Neural cell (in vitro differentiated cells): ENCODE data around the gene MACO1. TPM values are rescaled to one million over a fixed set of nuclear protein-coding genes. Genes with fewer than 3 reads are reported as not detected.

ENCODE experiments used
- H2AFZ ChIP-seq: fragments of 200-600, 300-800 bp; sonication (generic), shearing (Covaris generic); 2 replicates; pipeline ENCODE4 v1.6.0; 2014; ENCODE audit warnings: low read depth, mild to moderate bottlenecking, antibody characterized with exemption, low read length, moderate library complexity
- H3F3A ChIP-seq: fragments of 200-600 bp; shearing (Covaris generic); 2 replicates; pipeline ENCODE4 v1.6.1; 2016; ENCODE audit warnings: mild to moderate bottlenecking, moderate library complexity, mixed read lengths, antibody characterized with exemption, low read length; ENCODE audit not compliant: insufficient read depth, poor library complexity, severe bottlenecking
- H3K27ac ChIP-seq: fragments of 200-600, 300-800 bp; sonication (generic), shearing (Covaris generic); 2 replicates; pipeline ENCODE4 v1.5.1; 2014; ENCODE audit warnings: mild to moderate bottlenecking, low read length, moderate library complexity
- H3K27me3 ChIP-seq: fragments of 300-800, 200-600 bp; sonication (generic), shearing (Covaris generic); 2 replicates; pipeline ENCODE4 v1.6.0; 2014; ENCODE audit warnings: mild to moderate bottlenecking, low read depth, low read length, moderate library complexity; ENCODE audit not compliant: insufficient read depth
- H3K36me3 ChIP-seq: fragments of 300-800, 200-600 bp; sonication (generic), shearing (Covaris generic); 2 replicates; pipeline ENCODE4 v1.5.1; 2014; ENCODE audit warnings: mild to moderate bottlenecking, antibody characterized with exemption, low read length, moderate library complexity; ENCODE audit not compliant: insufficient read depth
- H3K4me2 ChIP-seq: fragments of 300-800, 200-600 bp; sonication (generic), shearing (Covaris generic); 2 replicates; pipeline ENCODE4 v1.6.0; 2014; ENCODE audit warnings: mild to moderate bottlenecking, low read length
- H3K4me3 ChIP-seq: fragments of 300-800, 200-600 bp; sonication (generic), shearing (Covaris generic); 2 replicates; pipeline ENCODE4 v1.5.1; 2014; ENCODE audit warnings: mild to moderate bottlenecking, low read length, moderate library complexity
- H3K79me2 ChIP-seq: fragments of 200-600 bp; shearing (Covaris generic); replicated peaks from 2 replicates; pipeline ENCODE4 v1.6.0; 2014; ENCODE audit warnings: mild to moderate bottlenecking, low read length, moderate library complexity; ENCODE audit not compliant: insufficient read depth
- H3K9ac ChIP-seq: fragments of 300-800, 200-600 bp; sonication (generic), shearing (Covaris generic); 2 replicates; pipeline ENCODE4 v1.6.1; 2016; ENCODE audit warnings: mild to moderate bottlenecking, low read length, mixed read lengths
- H3K9me2 ChIP-seq: fragments of 200-600 bp; shearing (Covaris generic); 2 replicates; pipeline ENCODE4 v1.6.1; 2016; ENCODE audit warnings: mild to moderate bottlenecking, low read length, mixed read lengths; ENCODE audit not compliant: insufficient read depth
- H3K9me3 ChIP-seq: fragments of 200-600, 300-800 bp; sonication (generic), shearing (Covaris generic); 2 replicates; pipeline ENCODE4 v1.6.1; 2016; ENCODE audit warnings: mild to moderate bottlenecking, mixed run types, low read length, moderate library complexity, mixed read lengths
- H4K20me1 ChIP-seq: fragments of 200-600 bp; shearing (Covaris generic); 2 replicates; pipeline ENCODE4 v1.6.1; 2016; ENCODE audit warnings: mild to moderate bottlenecking, mixed run types; ENCODE audit not compliant: insufficient read depth
- CTCF ChIP-seq: fragments of 450-650 bp; IDR thresholded peaks from 2 replicates; pipeline ENCODE4 v1.5.1; 2014; ENCODE audit warnings: antibody characterized with exemption, mild to moderate bottlenecking, moderate library complexity; ENCODE audit not compliant: poor library complexity, severe bottlenecking
- EP300 ChIP-seq: fragments of 450-650 bp; conservative IDR thresholded peaks from 2 replicates; pipeline ENCODE4 v1.6.1; 2014; ENCODE audit warnings: antibody characterized with exemption, mild to moderate bottlenecking, moderate library complexity; ENCODE audit not compliant: poor library complexity, severe bottlenecking
- EZH2 ChIP-seq: fragments of 200-600, 300-800 bp; shearing (Covaris generic), sonication (generic); IDR thresholded peaks from 2 replicates; pipeline ENCODE4 v1.6.1; 2014; ENCODE audit warnings: antibody characterized with exemption, low read length, borderline replicate concordance, mild to moderate bottlenecking; ENCODE audit not compliant: insufficient read depth, poor library complexity, severe bottlenecking
- MXI1 ChIP-seq: fragments of 450-650 bp; conservative IDR thresholded peaks from 2 replicates; pipeline ENCODE4 v1.6.1; 2014; ENCODE audit warnings: antibody characterized with exemption, mild to moderate bottlenecking; ENCODE audit not compliant: poor library complexity, severe bottlenecking
- POLR2AphosphoS5 ChIP-seq: IDR thresholded peaks from 2 replicates; pipeline ENCODE4 v1.6.1; 2012
- RAD21 ChIP-seq: fragments of 450-650 bp; conservative IDR thresholded peaks from 2 replicates; pipeline ENCODE4 v1.6.1; 2014; ENCODE audit warnings: antibody characterized with exemption, mild to moderate bottlenecking, moderate library complexity
- REST ChIP-seq: IDR thresholded peaks from 2 replicates; pipeline ENCODE4 v1.6.1; 2012; ENCODE audit warnings: borderline replicate concordance
- SMC3 ChIP-seq: fragments of 450-650 bp; conservative IDR thresholded peaks from 2 replicates; pipeline ENCODE4 v1.6.1; 2014; ENCODE audit warnings: antibody characterized with exemption, mild to moderate bottlenecking, moderate library complexity; ENCODE audit not compliant: poor library complexity
- TAF1 ChIP-seq: IDR thresholded peaks from 2 replicates; pipeline ENCODE4 v1.6.1; 2012; ENCODE audit warnings: low read depth
- polyA plus RNA-seq: library from polyadenylated mRNA; depleted of rRNA; stranded (reverse); fragments of >200 nt; gene quantifications from 2 replicates; pipeline ENCODE4 v1.2.3, GENCODE V29; 2014

MACO1 gene
- polyA plus RNA-seq, 1 donor from 2014 or later, result 56.6 TPM

GRCh38 chr1:25527226-25527846 lies 96.6 kb downstream of the MACO1 start:
- TF ChIP-seq TAF1 (no peak), RAD21 (no peak), REST (no peak), EZH2 (no peak), SMC3 (no peak), EP300 (no peak), POLR2AphosphoS5 (no peak), CTCF (no peak), MXI1 (no peak)
- no peaks in the 10 kb centered on the region for H3K36me3 ChIP-seq
- H2AFZ ChIP-seq, result no peak overlapping the region
- H3K9me3 ChIP-seq, result no peaks in the 10 kb centered on the region
- no peaks in the 10 kb centered on the region for H4K20me1 ChIP-seq
- H3F3A ChIP-seq, result no peaks in the 10 kb centered on the region
- H3K27ac ChIP-seq, result no peak overlapping the region
- no peak overlapping the region for H3K4me3 ChIP-seq
- H3K27me3 ChIP-seq, result no peaks in the 10 kb centered on the region
- H3K79me2 ChIP-seq, result no peaks in the 10 kb centered on the region
- H3K4me2 ChIP-seq, result no peak overlapping the region
- H3K9ac ChIP-seq, result no peak overlapping the region
- no peaks in the 10 kb centered on the region for H3K9me2 ChIP-seq

DNA sequence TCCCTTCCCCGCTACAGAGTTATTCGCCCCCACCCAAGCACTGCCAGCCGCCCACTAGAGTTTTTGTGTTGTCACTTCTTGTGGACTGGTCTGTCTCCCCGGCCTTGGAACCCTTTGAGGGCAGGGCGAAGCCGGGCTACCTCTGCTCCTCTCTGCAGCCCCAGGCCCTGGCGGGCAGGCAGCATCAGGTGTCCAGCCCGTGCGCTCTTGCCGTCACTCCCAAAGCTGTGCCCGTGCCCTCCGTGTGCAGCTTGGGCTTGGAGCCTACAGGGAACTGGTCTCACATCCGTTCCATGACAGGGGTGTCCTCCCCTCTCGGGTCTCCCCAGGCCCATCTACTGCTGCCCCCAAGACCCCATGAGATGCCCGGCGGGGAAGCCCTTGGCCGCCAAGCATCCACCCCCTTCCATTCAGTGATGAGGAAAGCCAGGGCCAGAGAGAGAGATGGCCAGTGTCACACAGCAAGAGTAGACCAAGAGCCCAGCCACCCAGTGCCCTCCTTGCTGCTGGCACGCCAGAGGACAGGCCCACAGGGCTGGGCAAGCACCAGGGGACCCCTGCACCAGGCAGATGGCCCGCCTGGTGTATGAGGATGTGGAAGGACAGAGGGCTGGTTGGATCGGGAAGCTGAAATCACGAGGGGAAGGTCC lies 97.4 kb downstream of the MACO1 start:
- Histone ChIP-seq H3K9me2 (no peaks in the 10 kb centered on the region), H3K79me2 (no peaks in the 10 kb centered on the region), H3K9me3 (no peaks in the 10 kb centered on the region), H3K36me3 (no peaks in the 10 kb centered on the region), H4K20me1 (no peaks in the 10 kb centered on the region), H3K9ac (no peak overlapping the region), H3K27ac (no peak overlapping the region), H3K27me3 (no peaks in the 10 kb centered on the region), H2AFZ (no peak overlapping the region), H3K4me2 (no peak overlapping the region), H3F3A (no peaks in the 10 kb centered on the region), H3K4me3 (no peak overlapping the region)
- TF ChIP-seq EP300 (no peak), MXI1 (no peak), RAD21 (no peak), REST (no peak), CTCF (no peak), SMC3 (no peak), EZH2 (no peak), POLR2AphosphoS5 (no peak), TAF1 (no peak)
